MCF 10A (cell line): Measurements from ENCODE around the gene RBCK1. TPM values are rescaled to one million over a fixed set of nuclear protein-coding genes. Genes with fewer than 3 reads are reported as not detected.

Source experiments
- BruUV-seq: library from RNA; stranded (reverse); fragments of 400-500 nt; replicated peaks from 2 replicates; lab custom pipeline; 2021; lab: Mats Ljungman, UMichigan
- CTCF ChIA-PET: fragments of 300-600 bp; sonication (Branson Sonifier 250); formaldehyde crosslinking; extraction: SDS; loops from one replicate; lab custom pipeline; 2021; ENCODE audit warnings: antibody characterized with exemption, inconsistent platforms; lab: Yijun Ruan, JAX
- POLR2A ChIA-PET: fragments of 300-600, 350-650 bp; sonication (Branson Sonifier 250); formaldehyde crosslinking; extraction: SDS; loops from one replicate; lab custom pipeline; 2020; ENCODE audit warnings: antibody characterized with exemption, inconsistent platforms; lab: Yijun Ruan, JAX
- DNase-seq: peaks from one replicate; pipeline ENCODE4 v3.0.0-alpha.2; 2018; ENCODE audit not compliant: unreplicated experiment
- H3K27ac Mint-ChIP-seq: one replicate; pipeline ENCODE4 v1.8.0; 2022; ENCODE audit warnings: mild to moderate bottlenecking, low read depth, mixed read lengths; ENCODE audit not compliant: unreplicated experiment
- H3K27me3 Mint-ChIP-seq: one replicate; pipeline ENCODE4 v1.8.0; 2022; ENCODE audit warnings: mixed read lengths; ENCODE audit not compliant: insufficient read depth, unreplicated experiment
- H3K36me3 Mint-ChIP-seq: one replicate; pipeline ENCODE4 v1.8.0; 2022; ENCODE audit warnings: mild to moderate bottlenecking, moderate library complexity, mixed read lengths; ENCODE audit not compliant: insufficient read depth, unreplicated experiment
- H3K4me1 Mint-ChIP-seq: one replicate; pipeline ENCODE4 v1.8.0; 2022; ENCODE audit warnings: mixed read lengths; ENCODE audit not compliant: insufficient read depth, unreplicated experiment
- H3K4me3 Mint-ChIP-seq: one replicate; pipeline ENCODE4 v1.8.0; 2022; ENCODE audit warnings: mild to moderate bottlenecking, moderate library complexity, mixed read lengths; ENCODE audit not compliant: unreplicated experiment
- H3K9me3 Mint-ChIP-seq: one replicate; pipeline ENCODE4 v1.8.0; 2022; ENCODE audit warnings: mixed read lengths; ENCODE audit not compliant: unreplicated experiment
- intact Hi-C: fragments of 100-400 bp; cut with micrococcal nuclease; formaldehyde crosslinking; loops from 2 replicates; pipeline ENCODE4 v1.14.1; 2022
- total RNA-seq: library from RNA; stranded (reverse); gene quantifications from 2 replicates; pipeline ENCODE4 v1.2.3, GENCODE V29; 2022
- TF ChIP-seq, protein P1 (sequence below): fragments of 200-600 bp; IDR thresholded peaks from one replicate; pipeline ENCODE4 v1.8.0; 2022; ENCODE audit warnings: antibody characterized with exemption, mild to moderate bottlenecking; ENCODE audit not compliant: unreplicated experiment

RBCK1 gene
- total RNA-seq, 1 experiment from 2014 or later, result 353 TPM

DNA sequence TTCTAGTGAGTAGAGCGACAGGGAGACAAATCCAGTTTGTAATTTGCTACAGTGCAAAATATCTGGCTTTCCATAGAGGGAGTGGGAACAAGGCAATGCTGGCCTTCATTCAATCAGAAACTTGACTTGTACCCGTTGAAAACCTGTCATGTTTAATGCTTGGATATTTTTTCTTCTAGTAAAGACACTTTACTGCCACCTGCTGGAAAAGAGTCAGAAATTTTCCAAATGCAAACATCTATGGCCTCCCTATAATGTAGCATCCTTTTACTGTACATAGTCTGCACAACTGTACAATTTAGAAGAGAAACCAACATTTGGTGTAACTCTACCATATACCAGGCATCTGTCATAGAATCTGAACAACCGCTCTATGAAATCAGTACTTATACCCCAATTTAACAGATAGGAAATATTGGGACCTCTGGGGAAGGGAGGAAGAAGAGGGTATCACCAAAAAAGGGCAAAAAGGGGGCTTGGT, 70.9 kb downstream of the RBCK1 start:
- Mint-ChIP-seq H3K27ac (no peak overlapping the region), H3K4me1 (peaks cover 11% of the 10 kb centered on the region), H3K9me3 (no peaks in the 10 kb centered on the region), H3K4me3 (no peak overlapping the region), H3K36me3 (peaks cover 91% of the 10 kb centered on the region), H3K27me3 (no peaks in the 10 kb centered on the region)
- ChIA-PET CTCF (interaction anchor here (0.6 to 5.2 kb wide), 22 partner anchors 9 to 477 kb away, joined by 3 to 46 read pairs (median 4); no protein-coding TSS in a partner anchor), POLR2A (interaction anchor here (0.7 to 1.6 kb wide), 4 partner anchors 17 to 107 kb away, joined by 3 to 4 read pairs (median 4); partner anchors contain the start of gene TBC1D20)
- BruUV-seq, result no TSS peak
- DNase-seq, result peak; percentile 71
- TF ChIP-seq, protein P1, sequence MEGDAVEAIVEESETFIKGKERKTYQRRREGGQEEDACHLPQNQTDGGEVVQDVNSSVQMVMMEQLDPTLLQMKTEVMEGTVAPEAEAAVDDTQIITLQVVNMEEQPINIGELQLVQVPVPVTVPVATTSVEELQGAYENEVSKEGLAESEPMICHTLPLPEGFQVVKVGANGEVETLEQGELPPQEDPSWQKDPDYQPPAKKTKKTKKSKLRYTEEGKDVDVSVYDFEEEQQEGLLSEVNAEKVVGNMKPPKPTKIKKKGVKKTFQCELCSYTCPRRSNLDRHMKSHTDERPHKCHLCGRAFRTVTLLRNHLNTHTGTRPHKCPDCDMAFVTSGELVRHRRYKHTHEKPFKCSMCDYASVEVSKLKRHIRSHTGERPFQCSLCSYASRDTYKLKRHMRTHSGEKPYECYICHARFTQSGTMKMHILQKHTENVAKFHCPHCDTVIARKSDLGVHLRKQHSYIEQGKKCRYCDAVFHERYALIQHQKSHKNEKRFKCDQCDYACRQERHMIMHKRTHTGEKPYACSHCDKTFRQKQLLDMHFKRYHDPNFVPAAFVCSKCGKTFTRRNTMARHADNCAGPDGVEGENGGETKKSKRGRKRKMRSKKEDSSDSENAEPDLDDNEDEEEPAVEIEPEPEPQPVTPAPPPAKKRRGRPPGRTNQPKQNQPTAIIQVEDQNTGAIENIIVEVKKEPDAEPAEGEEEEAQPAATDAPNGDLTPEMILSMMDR, result peak; percentile 51
- intact Hi-C loops, result loop anchor here (1.0 kb wide), 1 partner anchor 125 kb away; no protein-coding TSS in a partner anchor

DNA sequence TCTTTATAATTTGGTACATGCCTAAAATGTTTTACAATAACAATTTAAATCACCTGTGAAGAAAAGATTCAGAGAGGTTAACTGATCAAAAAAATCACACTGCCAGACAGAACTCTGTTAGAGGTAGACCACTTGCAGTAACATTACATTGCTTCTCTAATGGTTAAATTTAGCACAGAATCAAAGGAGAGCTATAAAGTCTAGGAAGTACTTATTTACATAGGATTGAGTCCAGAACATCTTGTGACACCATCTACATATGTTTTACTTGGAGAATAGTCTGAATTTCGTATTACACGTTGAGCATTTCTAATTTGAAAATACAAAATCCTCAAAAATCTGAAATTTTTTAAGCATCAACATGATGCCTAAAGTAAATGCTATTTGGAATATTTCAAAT, 71.4 kb downstream of the RBCK1 start:
- H3K4me3 Mint-ChIP-seq, result no peak overlapping the region
- no peak overlapping the region for H3K27ac Mint-ChIP-seq
- BruUV-seq, result no TSS peak
- intact Hi-C loops, result loop anchor here (1.0 kb wide), 1 partner anchor 125 kb away; no protein-coding TSS in a partner anchor
- ChIA-PET CTCF (interaction anchor here (0.7 to 5.2 kb wide), 12 partner anchors 12 to 260 kb away, joined by 3 to 46 read pairs (median 4); no protein-coding TSS in a partner anchor), POLR2A (interaction anchor here (1.4 to 1.6 kb wide), 2 partner anchors 18 to 107 kb away, joined by 3 to 4 read pairs; partner anchors contain the start of gene TBC1D20)
- DNase-seq, result no peak
- H3K9me3 Mint-ChIP-seq, result no peaks in the 10 kb centered on the region
- H3K4me1 Mint-ChIP-seq, result peaks cover 11% of the 10 kb centered on the region
- TF ChIP-seq, protein P1, result no peak
- H3K36me3 Mint-ChIP-seq, result peaks cover 96% of the 10 kb centered on the region
- no peaks in the 10 kb centered on the region for H3K27me3 Mint-ChIP-seq

DNA sequence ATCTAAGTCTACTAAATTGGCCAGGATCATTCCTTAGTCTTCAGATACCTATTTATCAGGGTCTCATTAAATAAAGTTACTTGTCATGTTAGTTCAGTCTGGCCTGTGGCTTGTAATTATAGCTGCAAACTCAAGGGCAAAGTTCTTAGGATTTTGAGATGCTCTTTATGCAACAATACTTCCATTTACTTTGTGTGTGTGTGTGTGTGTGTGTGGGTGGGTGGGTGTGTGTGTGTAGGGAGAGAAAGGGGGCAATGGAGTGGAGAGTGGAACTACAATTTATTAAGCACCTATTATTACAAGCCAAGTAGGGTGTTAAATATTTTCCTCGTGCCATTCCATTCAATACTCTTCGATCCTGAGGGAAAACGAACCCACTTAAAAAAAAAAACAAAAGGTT, 71.9 kb downstream of the RBCK1 start:
- no peak overlapping the region for H3K4me3 Mint-ChIP-seq
- no peaks in the 10 kb centered on the region for H3K27me3 Mint-ChIP-seq
- intact Hi-C loops, result no loop called here
- ChIA-PET POLR2A (no interaction called here), CTCF (interaction anchor here (0.7 to 5.2 kb wide), 9 partner anchors 12 to 167 kb away, joined by 3 to 46 read pairs (median 4); no protein-coding TSS in a partner anchor)
- DNase-seq, result no peak
- peaks cover 11% of the 10 kb centered on the region for H3K4me1 Mint-ChIP-seq
- H3K27ac Mint-ChIP-seq, result no peak overlapping the region
- peaks cover 96% of the 10 kb centered on the region for H3K36me3 Mint-ChIP-seq
- no TSS peak for BruUV-seq
- TF ChIP-seq, protein P1, result no peak
- no peaks in the 10 kb centered on the region for H3K9me3 Mint-ChIP-seq

DNA sequence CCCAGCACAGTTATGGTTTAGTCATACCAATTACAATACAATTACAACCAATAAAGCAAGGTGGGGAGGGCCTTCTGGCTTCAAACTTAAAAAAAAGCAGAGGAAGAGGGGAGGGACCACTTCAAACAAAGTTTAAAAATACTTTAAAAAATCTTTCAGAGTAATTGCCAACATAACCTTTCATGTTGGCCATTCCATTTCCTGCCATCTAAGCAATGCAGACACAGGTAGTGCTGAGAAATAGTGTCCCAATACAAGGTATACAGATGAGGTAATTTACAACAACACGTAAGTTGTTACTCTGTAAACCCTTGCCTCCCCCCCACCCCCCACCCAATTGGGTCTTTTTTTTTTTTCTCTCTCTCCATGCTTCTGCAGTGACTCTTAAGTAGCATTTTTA, 73.1 kb downstream of the RBCK1 start:
- intact Hi-C loops, result no loop called here
- Mint-ChIP-seq H3K27me3 (no peaks in the 10 kb centered on the region), H3K4me3 (no peak overlapping the region), H3K4me1 (peaks cover 11% of the 10 kb centered on the region), H3K9me3 (no peaks in the 10 kb centered on the region), H3K36me3 (peaks cover 91% of the 10 kb centered on the region), H3K27ac (no peak overlapping the region)
- POLR2A ChIA-PET, result interaction anchor here (1.2 kb wide), 1 partner anchor 157 kb away, joined by 3 read pairs; no protein-coding TSS in a partner anchor
- CTCF ChIA-PET, result interaction anchor here (0.6 to 2.0 kb wide), 7 partner anchors 22 to 1031 kb away, joined by 3 to 5 read pairs (median 4); no protein-coding TSS in a partner anchor
- BruUV-seq, result no TSS peak
- no peak for DNase-seq
- TF ChIP-seq, protein P1, result no peak
